GM18517 (cell line): ENCODE measurements around the gene PFKP.
A peak's percentile ranks its signal among the peaks of the same experiment; 100 is the strongest.
"Not testable (repeated sequence)": the region's sequence is repeated elsewhere in the genome, so short reads cannot be mapped to it uniquely, and the experiment has no call there.

ENCODE experiments used
- ATAC-seq: cut with Tn5 transposase; IDR thresholded peaks from one replicate; pipeline ENCODE4 v1.9.1; 2021; ENCODE audit warnings: mild to moderate bottlenecking, moderate library complexity; ENCODE audit not compliant: unreplicated experiment

The PFKP gene

DNA sequence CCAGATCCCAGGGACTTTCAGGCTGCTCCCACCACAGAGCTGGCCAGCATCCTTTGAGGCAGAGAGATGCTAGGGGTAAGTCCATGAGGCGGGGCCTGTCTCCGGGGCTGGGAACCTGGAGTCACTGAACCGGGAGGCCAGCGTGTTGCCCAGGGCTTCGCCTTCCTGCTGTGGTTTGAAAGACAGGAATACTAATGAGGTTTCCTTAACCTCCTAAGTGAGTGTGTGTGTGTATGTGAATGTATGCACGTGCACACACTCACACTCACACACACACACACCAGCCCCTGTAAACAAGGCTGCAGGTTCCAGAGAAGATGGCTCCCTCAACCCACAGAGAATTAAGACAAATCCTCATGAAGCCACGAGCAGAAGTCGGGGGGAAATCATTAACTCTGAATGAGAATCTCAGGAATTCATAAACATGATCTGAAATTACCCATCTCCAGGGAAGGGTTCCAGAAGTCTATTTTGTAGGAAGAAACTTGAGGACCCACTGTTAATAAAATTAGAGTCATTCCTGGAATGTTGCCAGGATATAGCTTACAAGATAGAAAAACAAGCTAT lies 20.3 kb upstream of the PFKP start:
- no peak for ATAC-seq

DNA sequence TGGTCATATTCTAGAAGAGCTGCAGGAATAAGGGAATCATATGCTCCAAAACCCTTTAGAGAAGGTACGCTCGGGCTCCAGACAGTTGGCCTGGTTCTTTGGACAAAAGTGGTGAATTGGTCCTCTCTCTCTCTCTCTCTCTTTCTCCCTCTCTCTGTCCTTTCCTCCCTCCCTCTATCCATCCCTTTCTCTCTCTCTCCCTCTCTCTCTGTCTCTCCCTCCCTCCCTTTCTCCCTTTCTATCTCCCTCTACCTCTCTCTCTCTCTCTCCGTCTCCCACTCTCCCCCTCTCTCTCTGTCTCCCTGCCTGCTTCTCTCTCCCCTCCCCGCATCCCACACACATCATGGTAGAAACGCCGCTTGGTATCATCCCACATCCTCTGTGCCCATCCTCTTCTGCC lies 19.8 kb upstream of the PFKP start:
- no peak for ATAC-seq

DNA sequence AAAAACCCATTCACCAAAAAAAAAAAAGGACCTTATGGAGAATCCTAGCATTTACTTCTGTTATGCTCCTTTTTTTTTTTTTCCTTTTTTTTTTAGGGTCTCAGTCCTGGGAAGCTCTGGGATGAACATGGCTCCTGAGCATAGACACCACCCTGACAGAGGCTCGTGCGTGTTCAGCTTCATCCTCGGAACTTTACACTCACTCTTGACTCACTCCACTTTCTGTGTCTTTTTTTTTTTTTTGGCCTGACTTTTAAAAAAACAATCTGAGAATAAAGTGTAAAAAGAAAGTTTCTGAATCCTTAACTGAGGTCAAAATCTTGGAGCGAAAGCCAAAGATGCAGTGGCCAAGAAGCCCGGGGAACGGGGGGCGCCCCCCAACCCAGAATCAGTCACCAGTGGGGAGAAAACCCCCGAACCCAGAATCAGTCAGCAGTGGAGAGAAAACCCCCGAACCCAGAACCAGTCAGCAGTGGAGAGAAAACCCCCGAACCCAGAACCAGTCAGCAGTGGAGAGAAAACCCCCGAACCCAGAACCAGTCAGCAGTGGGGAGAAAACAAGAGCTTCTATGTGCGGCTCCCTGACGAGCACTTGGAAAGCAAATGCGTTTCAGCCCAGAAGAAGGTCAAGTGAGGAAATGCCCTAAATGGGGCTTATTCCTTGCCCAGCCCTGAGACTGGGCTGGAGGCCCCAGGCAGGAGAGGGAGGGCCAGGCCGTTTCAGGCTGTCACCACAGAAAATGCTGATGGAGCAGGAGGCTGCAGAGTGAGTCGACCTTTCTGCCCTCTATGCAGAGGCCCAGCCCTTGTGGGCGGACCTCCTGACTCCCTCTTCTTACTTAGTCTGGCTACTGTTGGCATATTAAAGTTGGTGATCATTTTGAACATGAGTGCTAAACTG lies 19.0 kb upstream of the PFKP start:
- ATAC-seq, result no peak

DNA sequence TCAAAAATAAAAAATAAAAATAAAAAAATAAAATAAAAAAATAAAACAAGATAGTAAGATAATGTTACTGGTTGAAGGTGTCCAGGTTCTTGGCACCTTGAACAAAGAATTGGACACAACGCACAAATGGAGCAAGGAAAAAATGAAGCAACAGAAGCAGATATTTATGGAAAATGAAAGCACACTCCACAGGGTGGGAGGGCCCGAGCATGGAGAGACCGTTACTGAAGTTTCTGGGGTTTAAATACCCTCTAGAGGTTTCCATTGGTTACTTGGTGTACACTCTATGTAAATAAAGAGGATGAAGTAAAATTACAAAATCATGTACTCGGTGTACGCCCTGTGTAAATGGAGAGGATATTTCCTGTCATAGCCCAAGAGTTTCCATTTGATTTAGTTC lies 15.7 kb upstream of the PFKP start:
- ATAC-seq, result no peak

DNA sequence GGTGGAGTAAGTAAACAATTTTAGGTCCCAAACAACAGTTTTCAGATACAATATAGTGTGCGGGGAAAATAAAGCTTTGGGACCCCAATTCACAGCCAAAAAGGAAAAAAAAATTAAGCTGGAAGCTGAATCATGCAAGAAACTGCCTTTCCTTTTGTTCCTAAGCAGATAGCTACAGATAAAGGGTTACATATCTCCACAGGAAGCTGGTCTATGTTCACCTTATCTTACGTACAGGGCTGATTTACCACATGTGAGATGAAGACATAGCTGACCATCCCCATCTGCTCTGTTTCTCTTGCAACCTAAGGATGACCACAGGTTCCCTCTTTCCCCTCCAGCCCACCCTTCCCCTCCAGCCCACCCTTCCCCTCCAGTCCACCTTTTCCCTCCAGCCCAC lies 14.2 kb upstream of the PFKP start:
- ATAC-seq, result no peak

DNA sequence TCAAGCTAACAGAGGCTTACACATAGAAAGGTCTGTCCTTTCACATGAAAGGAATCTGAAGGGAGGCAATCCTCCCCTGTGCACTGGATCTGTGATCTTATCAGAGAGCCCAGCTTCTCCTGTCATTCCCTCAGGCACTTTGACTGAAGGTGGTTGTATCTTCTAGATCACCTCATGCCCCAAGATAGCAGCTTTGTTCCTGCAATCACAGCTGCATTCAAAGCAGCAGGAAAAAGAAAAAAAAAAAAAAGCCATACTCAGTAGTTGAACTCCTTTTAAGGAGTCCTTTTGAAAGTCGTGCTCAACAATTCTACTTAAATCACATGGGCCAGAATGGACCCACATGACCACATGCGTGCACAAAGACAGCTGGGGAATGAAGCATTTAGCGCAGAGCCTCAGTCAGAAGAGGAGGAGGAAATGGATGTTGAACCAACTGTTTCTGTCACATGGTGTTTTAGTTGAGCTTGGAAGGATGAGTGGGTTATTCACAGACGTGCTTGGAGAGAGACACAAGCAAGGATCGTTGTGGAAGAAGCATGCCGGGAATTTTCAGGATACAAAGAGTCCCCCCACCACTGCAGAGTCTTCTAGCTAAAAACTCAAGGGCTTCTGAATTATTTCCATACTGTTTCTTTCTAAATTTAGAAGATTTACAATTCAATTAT lies 13.0 kb upstream of the PFKP start:
- ATAC-seq, result no peak

DNA sequence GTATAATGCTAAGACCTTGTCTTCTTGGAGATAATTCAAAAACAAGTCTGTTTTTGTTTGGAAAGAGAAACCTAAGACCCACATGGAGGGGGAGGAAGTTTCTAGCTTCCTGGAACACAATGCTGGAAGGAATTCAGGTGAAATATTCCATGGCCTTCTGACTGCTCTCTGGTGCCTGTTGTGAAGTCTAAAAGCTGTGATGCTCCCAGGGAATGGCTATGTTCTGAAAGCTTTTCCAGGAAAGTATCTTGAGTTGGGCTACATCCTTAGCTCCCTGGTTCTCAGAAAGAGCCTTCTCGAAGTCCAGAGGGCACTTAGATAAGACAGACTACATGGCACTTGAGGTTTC lies 12.5 kb upstream of the PFKP start:
- ATAC-seq, result no peak

DNA sequence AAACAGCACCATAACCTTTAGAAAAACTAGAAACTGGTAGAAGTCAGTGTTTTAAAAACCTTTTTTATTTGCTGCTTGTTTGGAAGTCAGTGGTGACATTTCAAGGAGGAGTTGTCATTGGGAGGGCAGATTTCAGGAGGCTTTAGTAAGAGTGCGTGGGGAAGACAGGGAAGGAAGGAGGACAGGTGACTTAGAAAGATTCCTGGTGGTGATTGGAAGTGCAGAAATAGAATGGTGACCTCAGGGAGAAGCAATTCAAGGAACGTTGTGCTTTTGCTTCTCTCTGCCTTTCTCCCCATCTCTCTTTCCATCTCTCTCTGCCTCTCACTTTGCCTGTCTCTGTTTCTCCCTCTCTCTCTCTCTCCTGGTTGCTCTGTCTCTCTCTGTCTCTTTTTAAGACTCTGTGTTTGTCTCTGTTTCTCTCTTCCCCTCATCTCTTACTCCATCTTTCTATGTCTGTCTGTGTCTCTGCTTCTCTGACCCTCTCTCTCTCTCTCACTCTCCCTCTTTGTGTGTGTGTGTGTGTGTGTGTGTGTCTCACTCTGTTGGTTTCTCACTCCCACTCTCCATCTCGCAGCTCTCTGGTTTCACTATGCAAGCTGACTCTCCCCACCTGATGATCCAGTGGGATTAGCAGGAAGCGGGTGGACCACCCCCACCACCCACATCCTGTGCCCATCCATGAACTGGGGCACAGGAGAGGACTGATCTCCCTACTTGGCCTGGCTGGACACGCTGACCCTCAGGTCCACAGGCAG lies 10.9 kb upstream of the PFKP start:
- no peak for ATAC-seq

DNA sequence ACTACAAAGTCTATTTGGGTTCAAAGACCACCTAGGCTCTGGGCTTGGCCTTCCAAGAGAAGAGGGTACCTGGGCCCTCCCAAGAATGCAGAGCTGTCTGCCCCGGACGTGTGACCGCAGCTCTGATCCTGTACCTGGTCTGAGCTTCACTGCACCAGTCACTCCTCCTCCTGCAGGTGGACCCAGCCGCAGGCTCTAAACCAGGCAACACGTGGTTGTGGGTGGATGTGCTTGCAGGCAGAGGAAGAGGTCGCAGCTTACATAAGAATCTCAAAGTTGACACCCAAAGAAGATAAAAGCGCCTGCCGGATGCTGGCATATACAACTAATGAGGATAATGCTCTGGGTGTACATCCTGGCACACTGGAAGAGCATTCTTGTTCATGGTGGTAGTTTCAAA lies 9.4 kb upstream of the PFKP start:
- ATAC-seq, result no peak

DNA sequence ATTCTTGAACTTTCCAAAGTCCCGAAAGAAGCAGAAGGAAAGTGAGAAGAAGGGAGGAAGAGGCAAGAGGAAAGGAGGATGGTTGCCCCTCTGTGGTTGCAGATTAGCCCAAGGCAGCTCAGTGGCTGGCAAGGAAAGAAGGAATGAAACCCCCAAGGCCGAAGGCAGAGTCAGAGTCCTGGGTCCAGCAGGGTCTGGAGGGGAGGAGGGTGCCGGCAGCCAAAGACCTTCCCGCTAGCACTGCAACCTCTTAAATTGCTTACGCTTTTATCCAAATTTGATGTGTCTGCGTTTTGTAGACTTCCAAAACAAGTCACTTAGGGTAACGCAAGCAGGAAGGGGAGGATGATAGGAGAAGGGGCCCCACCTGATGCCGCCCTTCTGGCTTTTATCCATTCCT lies 7.4 kb upstream of the PFKP start:
- ATAC-seq, result no peak

DNA sequence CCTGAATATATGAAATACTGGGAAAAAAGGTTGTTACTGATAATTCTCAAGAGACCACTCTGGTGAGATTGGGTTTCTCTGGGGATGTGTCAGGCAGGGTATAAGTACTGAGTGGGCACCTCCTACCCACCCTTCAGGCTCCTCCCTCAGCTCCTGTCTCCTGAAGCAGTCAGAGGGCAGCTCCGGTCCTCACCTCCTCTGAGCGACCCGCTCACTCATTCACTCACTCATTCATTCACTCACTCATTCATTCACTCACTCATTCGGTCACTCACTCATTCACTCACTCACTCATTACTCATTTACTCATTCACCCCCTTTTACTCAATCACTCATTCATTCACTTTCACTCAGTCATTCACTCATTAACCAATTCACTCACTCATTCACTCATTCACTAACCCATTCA lies 6.9 kb upstream of the PFKP start:
- no peak for ATAC-seq

DNA sequence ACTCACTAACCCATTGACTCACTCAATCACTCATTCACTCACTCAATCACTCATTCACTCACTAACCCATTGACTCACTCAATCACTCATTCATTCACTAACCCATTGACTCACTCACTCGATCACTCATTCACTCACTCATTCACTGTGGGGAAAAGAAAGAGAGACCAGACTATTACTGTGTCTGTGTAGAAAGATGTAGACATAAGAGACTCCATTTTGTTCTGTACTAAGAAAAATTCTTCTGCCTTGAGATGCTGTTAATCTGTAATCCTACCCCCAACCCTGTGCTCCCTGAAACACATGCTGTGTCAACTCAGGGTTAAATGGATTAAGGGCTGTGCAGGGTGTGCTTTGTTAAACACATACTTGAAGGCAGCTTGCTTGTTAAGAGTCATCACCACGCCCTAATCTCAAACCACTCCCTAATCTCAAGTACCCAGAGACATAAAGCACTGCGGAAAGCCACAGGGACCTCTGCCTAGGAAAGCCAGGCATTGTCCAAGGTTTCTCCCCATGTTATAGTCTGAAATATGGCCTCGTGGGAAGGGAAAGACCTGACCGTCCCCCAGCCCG lies 5.9 kb upstream of the PFKP start:
- not testable (repeated sequence) for ATAC-seq

DNA sequence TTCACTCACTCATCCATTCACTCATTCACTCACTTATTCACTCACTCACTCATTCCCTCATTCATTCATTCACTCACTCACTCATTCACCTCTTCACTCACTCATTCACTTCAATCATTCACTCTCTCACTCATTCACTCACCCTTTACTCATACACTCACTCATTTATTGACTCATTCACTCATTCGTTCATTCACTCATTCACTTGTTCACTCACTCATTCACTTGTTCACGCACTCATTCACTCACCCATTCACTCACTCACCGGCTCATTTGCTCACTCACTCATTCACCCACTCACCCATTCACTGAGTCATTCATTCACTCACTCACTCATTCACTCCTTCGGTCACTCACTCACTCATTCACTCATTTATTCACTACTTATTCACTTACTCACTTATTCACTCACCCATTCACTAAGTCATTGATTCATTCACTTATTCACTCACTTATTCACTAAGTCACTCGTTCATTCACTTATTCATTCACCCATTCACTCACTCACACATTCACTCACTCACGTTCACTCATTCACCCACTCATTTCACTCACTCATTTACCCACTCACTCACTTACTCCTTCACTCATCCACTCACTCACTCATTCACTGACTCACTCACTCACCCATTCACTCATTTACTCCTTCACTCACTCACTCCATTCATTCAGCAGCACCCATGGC lies 4.7 kb upstream of the PFKP start:
- ATAC-seq, result no peak

DNA sequence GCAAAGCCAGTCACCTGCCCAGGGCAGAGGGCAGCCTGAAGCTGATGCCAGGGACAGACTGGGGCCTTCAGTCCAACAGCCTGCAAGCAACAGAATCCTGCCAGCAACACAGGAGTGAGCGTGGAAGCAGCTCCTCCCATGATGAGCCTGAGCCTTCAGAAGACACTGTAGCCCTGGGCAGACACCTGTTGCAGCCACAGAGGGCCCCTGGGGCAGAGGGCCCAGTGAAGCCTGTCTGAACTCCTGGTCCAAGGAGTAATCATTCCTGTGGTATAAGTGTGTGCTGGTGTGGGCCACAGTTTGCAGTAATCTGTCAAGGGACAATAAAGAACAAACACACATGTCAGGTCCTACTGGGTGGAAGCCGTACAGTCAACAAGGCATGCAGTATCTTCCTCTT lies 2.9 kb upstream of the PFKP start:
- no peak for ATAC-seq

DNA sequence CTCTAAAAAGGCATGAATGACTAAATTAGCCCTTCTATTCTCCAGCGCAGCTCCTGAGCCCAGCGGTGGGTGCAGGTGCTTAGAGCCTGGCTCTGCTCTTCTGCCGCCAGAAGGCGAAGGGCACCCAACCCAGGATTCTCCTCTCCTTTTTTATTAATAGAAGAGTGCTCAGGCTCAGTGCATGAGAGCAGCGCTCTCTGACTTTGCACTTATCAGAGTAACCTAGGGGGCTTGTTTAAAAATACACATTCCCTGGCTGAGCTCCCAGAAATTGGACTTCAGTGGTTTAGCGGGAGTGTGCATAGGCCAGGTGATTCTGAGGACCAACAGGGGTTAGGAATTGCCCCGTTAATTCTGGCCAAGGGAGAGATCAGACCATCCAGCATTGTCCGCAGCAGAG lies 1.7 kb upstream of the PFKP start:
- ATAC-seq, result no peak

DNA sequence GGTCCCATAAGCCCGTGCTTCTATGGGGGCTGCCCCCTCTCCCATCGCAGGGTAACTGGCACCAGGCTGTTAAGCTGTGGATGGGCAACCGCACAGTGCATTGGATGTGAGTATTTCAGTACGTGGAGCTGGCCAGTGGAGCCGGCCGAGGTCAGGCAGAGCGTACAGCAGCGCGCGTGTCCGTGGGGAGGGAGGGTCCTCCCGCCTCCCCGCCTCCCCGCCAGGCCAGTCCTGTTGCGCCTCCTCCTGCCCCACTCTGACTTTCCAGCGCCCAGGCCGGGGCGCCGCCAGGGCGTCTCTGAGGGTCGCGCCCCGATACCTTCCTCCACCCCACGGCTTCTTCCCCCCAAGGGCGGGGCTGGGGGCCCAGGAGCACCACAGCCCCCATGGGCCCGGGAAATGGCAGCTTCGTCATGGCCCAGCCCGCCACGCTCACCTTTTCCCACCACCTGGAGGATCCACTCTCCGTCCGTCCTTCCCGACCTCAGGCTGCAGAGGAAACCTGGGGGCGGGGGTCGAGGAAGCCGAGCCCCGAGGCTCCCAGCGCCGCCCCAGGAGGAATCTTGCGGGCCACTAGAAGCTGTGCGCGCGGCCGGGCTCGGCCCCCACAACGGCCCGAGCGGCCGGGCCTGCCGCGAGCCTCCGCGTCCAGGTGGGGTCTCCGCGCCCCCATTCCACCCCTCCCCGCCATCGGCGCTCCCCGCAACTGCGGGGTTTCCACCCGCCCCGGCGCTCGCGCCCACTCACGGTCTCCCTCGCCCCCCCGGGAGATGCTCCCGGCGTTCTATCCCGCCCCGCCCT lies 831 bp upstream of the PFKP start:
- ATAC-seq, result no peak

DNA sequence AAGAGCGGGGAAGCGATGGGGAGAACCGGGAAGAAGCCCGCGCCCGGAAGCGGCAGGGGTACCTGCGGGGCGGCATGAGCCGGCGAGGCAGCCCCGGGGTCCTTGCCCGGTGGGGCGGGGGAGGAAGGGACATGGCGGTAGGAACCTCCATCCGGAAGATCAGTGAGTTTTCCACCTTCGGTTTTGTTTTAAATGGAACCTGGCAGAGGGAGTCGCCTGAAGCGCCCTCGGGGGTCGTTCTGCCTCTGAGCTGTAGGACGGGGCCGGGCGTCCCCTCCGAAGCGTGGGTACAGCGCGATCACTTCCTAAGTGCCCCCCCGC lies 471 bp downstream of the PFKP start:
- peak; percentile 2 for ATAC-seq

DNA sequence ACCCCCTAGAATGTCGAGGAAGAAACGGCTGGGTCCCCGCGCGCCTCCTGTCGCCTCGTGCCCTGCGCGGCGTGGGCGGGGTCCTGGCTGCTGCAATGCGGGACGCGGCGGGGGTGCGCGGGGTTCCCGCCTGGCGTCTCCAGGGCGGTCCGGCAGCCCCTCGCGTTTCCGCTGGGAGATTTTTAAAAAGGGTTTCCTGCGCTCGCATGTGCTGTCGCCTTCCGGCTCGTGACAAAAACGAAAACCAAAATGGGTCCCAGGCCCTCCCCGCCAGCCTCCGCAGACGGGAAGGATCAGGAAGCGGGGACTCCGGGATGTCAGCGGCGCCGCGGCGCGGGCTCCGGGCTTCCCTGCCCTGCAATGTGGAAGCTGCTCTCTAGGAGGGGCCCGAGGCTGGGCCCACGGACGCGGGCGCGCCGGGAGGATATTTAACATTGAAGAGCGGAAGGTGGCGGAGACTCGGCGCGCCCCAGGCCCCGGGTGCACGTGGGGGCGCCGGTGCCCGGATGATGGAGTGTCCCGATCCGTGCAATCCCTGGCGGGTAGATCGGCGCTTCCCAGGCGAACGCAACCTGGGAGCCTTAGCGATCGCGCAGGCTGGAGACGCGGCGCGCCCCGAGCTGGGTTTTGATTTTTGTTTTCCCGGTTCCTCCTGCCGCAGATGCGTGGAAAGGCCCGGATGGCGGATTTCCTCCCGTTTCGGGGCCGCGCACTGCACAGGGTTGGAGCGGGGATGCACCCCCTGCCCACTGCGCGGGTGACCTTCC lies 1.0 kb downstream of the PFKP start:
- peak; percentile 41 for ATAC-seq
